CD8-positive, alpha-beta memory T cell (primary cell): Measurements from ENCODE around the gene TMEM143. TPM values are rescaled to one million over a fixed set of nuclear protein-coding genes. Genes with fewer than 3 reads are reported as not detected.
"Not testable (repeated sequence)": the region's sequence is repeated elsewhere in the genome, so short reads cannot be mapped to it uniquely, and the experiment has no call there.

ENCODE experiments used
- CTCF ChIA-PET: fragments of 350-600 bp; sonication (Branson Sonifier 250); formaldehyde crosslinking; loops from one replicate; lab custom pipeline; 2021; ENCODE audit warnings: antibody characterized with exemption; lab: Charles Lee
- POLR2A ChIA-PET: fragments of 350-600 bp; sonication (Branson Sonifier 250); formaldehyde crosslinking; loops from one replicate; lab custom pipeline; 2021; ENCODE audit warnings: antibody characterized with exemption; lab: Charles Lee
- DNase-seq, 5 donors: peaks; one replicate each; pipeline versions ENCODE4 v3.0.0 to v3.0.0-alpha.2; 2020 to 2022; ENCODE audit warnings: mixed read lengths in 1 of 5
- H3K27ac ChIP-seq: one replicate; pipeline ENCODE4 v1.7.0; 2013; ENCODE audit warnings: low read depth, mild to moderate bottlenecking, low read length, moderate library complexity
- H3K27me3 ChIP-seq: 2 replicates; pipeline ENCODE4 v1.7.0; 2013; ENCODE audit warnings: low read length, mild to moderate bottlenecking; ENCODE audit not compliant: insufficient read depth, poor library complexity, severe bottlenecking
- H3K36me3 ChIP-seq: 2 replicates; pipeline ENCODE4 v1.7.0; 2013; ENCODE audit warnings: mild to moderate bottlenecking, low read length, moderate library complexity; ENCODE audit not compliant: insufficient read depth
- H3K4me1 ChIP-seq: 2 replicates; pipeline ENCODE4 v1.7.0; 2013; ENCODE audit warnings: mild to moderate bottlenecking, low read length, moderate library complexity; ENCODE audit not compliant: insufficient read depth
- H3K4me3 ChIP-seq: 2 replicates; pipeline ENCODE4 v1.7.0; 2013; ENCODE audit warnings: mild to moderate bottlenecking, low read length
- H3K9me3 ChIP-seq: 2 replicates; pipeline ENCODE4 v1.7.0; 2013; ENCODE audit warnings: mild to moderate bottlenecking, low read length
- H3K27ac Mint-ChIP-seq, 8 donors: one replicate each; pipeline ENCODE4 v1.8.0; 2020 to 2021; ENCODE audit warnings: mixed read lengths in 8 of 8, mild to moderate bottlenecking in 6 of 8, inconsistent platforms in 3 of 8, moderate library complexity in 3 of 8
- H3K27me3 Mint-ChIP-seq, 2 donors: one replicate each; pipeline ENCODE4 v1.8.0; 2020 to 2021; ENCODE audit warnings: mixed read lengths in 2 of 2, mild to moderate bottlenecking in 1 of 2, moderate library complexity in 1 of 2
- H3K36me3 Mint-ChIP-seq, 3 donors: one replicate each; pipeline ENCODE4 v1.8.0; 2020 to 2021; ENCODE audit warnings: mixed read lengths in 3 of 3, inconsistent platforms in 1 of 3, mild to moderate bottlenecking in 1 of 3
- H3K4me1 Mint-ChIP-seq, 3 donors: one replicate each; pipeline ENCODE4 v1.8.0; 2020 to 2021; ENCODE audit warnings: mixed read lengths in 3 of 3, inconsistent platforms in 1 of 3, mild to moderate bottlenecking in 1 of 3
- H3K4me3 Mint-ChIP-seq, 7 donors: one replicate each; pipeline ENCODE4 v1.8.0; 2020 to 2021; ENCODE audit warnings: mixed read lengths in 7 of 7, mild to moderate bottlenecking in 6 of 7, moderate library complexity in 4 of 7, inconsistent platforms in 2 of 7
- H3K9me3 Mint-ChIP-seq, 5 donors: one replicate each; pipeline ENCODE4 v1.8.0; 2020 to 2022; ENCODE audit warnings: mixed read lengths in 5 of 5, mild to moderate bottlenecking in 3 of 5, moderate library complexity in 2 of 5, inconsistent platforms in 1 of 5
- polyA plus RNA-seq: library from polyadenylated mRNA; unstranded; fragments of 300-500 nt; fragmentation: Illumina TruSeq; gene quantifications from one replicate; pipeline ENCODE4 v1.2.3, GENCODE V29; 2021
- total RNA-seq, 2 experiments: library from RNA; stranded (reverse); gene quantifications; one replicate each; pipeline ENCODE4 v1.2.3, GENCODE V29; 2021

The TMEM143 gene
- total and polyA plus RNA-seq, 3 experiments from 2014 or later: 9.2 to 15.8 (median 11.4) TPM

- H3K36me3 Mint-ChIP-seq: no peaks in the 10 kb centered on the region
- no peaks in the 10 kb centered on the region for H3K9me3 Mint-ChIP-seq
- CTCF ChIA-PET: interaction anchor here (1.0 kb wide), 1 partner anchor 18 kb away, joined by 3 read pairs; the partner anchor contains the start of gene KDELR1
- no peaks in the 10 kb centered on the region for H3K4me1 Mint-ChIP-seq
- H3K4me1 ChIP-seq: no peaks in the 10 kb centered on the region
- H3K27me3 Mint-ChIP-seq: no peaks in the 10 kb centered on the region
- H3K4me3 Mint-ChIP-seq: no peak overlapping the region
- H3K9me3 ChIP-seq: no peaks in the 10 kb centered on the region
- H3K4me3 ChIP-seq: no peak overlapping the region
- POLR2A ChIA-PET: no interaction called here
- no peak overlapping the region for H3K27ac ChIP-seq
- DNase-seq: no peak
- no peak overlapping the region for H3K27ac Mint-ChIP-seq
- H3K36me3 ChIP-seq: no peaks in the 10 kb centered on the region
- no peaks in the 10 kb centered on the region for H3K27me3 ChIP-seq
Observed at GRCh38 chr19:48373567-48373966, 9.8 kb upstream of the TMEM143 start.

- no peaks in the 10 kb centered on the region for H3K36me3 Mint-ChIP-seq
- Histone ChIP-seq H3K27me3 (no peaks in the 10 kb centered on the region), H3K4me3 (no peak overlapping the region), H3K4me1 (no peaks in the 10 kb centered on the region), H3K9me3 (no peaks in the 10 kb centered on the region), H3K27ac (no peak overlapping the region), H3K36me3 (no peaks in the 10 kb centered on the region)
- no peaks in the 10 kb centered on the region for H3K4me1 Mint-ChIP-seq
- no peak overlapping the region for H3K4me3 Mint-ChIP-seq
- ChIA-PET CTCF (no interaction called here), POLR2A (no interaction called here)
- DNase-seq: no peak
- no peaks in the 10 kb centered on the region for H3K27me3 Mint-ChIP-seq
- H3K27ac Mint-ChIP-seq: no peak overlapping the region
- H3K9me3 Mint-ChIP-seq: no peaks in the 10 kb centered on the region
Observed at GRCh38 chr19:48372904-48373303, 9.2 kb upstream of the TMEM143 start.

- not testable (repeated sequence) for H3K4me1 Mint-ChIP-seq
Observed at GRCh38 chr19:48371771-48372170, 8.0 kb upstream of the TMEM143 start.

GRCh38 chr19:48371367-48371766 is 7.6 kb upstream of the TMEM143 start:
- H3K27me3 Mint-ChIP-seq: no peaks in the 10 kb centered on the region
- H3K4me3 Mint-ChIP-seq: no peak overlapping the region
- H3K36me3 Mint-ChIP-seq: no peaks in the 10 kb centered on the region
- no peaks in the 10 kb centered on the region for H3K4me1 ChIP-seq
- no peaks in the 10 kb centered on the region for H3K9me3 ChIP-seq
- DNase-seq: no peak
- H3K9me3 Mint-ChIP-seq: no peaks in the 10 kb centered on the region
- CTCF ChIA-PET: interaction anchor here (1.0 kb wide), 1 partner anchor 20 kb away, joined by 3 read pairs; the partner anchor contains the start of gene KDELR1
- H3K4me1 Mint-ChIP-seq: no peaks in the 10 kb centered on the region
- POLR2A ChIA-PET: no interaction called here
- H3K27ac ChIP-seq: no peak overlapping the region
- H3K27ac Mint-ChIP-seq: no peak overlapping the region
- H3K36me3 ChIP-seq: no peaks in the 10 kb centered on the region
- no peaks in the 10 kb centered on the region for H3K27me3 ChIP-seq
- H3K4me3 ChIP-seq: no peak overlapping the region

More at GRCh38 chr19:48371771-48372170, 8.0 kb upstream of the TMEM143 start:
- POLR2A ChIA-PET: interaction anchor here (0.7 kb wide), 1 partner anchor 11 kb away, joined by 4 read pairs; no protein-coding TSS in a partner anchor
- H3K36me3 ChIP-seq, H3K36me3 Mint-ChIP-seq, DNase-seq, H3K27ac Mint-ChIP-seq, H3K4me3 ChIP-seq, H3K27me3 ChIP-seq, H3K27ac ChIP-seq, H3K4me3 Mint-ChIP-seq, H3K27me3 Mint-ChIP-seq, H3K9me3 ChIP-seq, H3K9me3 Mint-ChIP-seq, H3K4me1 ChIP-seq: not testable (repeated sequence)
- CTCF ChIA-PET: interaction anchor here (1.0 kb wide), 1 partner anchor 20 kb away, joined by 3 read pairs; the partner anchor contains the start of gene KDELR1

- Histone ChIP-seq H3K27me3 (no peaks in the 10 kb centered on the region), H3K27ac (no peak overlapping the region), H3K9me3 (no peaks in the 10 kb centered on the region), H3K4me3 (no peak overlapping the region), H3K36me3 (no peaks in the 10 kb centered on the region), H3K4me1 (no peaks in the 10 kb centered on the region)
- H3K36me3 Mint-ChIP-seq: no peaks in the 10 kb centered on the region
- ChIA-PET POLR2A (no interaction called here), CTCF (interaction anchor here (1.0 kb wide), 1 partner anchor 21 kb away, joined by 3 read pairs; the partner anchor contains the start of gene KDELR1)
- H3K4me1 Mint-ChIP-seq: no peaks in the 10 kb centered on the region
- peak overlapping the region in 1 of 8 donors; percentile 74 for H3K27ac Mint-ChIP-seq
- no peak for DNase-seq
- H3K27me3 Mint-ChIP-seq: no peaks in the 10 kb centered on the region
- H3K4me3 Mint-ChIP-seq: no peak overlapping the region
- no peaks in the 10 kb centered on the region for H3K9me3 Mint-ChIP-seq
Observed at GRCh38 chr19:48370955-48371354, 7.2 kb upstream of the TMEM143 start.

- no peaks in the 10 kb centered on the region for H3K36me3 ChIP-seq
- H3K4me1 ChIP-seq: peaks cover 8% of the 10 kb centered on the region
- no peak overlapping the region for H3K4me3 ChIP-seq
- no peaks in the 10 kb centered on the region for H3K9me3 Mint-ChIP-seq
- ChIA-PET POLR2A (no interaction called here), CTCF (no interaction called here)
- peaks cover 3 to 7% (median 6%) of the 10 kb centered on the region in 3 donors for H3K4me1 Mint-ChIP-seq
- no peaks in the 10 kb centered on the region for H3K27me3 ChIP-seq
- H3K9me3 ChIP-seq: no peaks in the 10 kb centered on the region
- no peaks in the 10 kb centered on the region for H3K27me3 Mint-ChIP-seq
- DNase-seq: no peak
- no peak overlapping the region for H3K4me3 Mint-ChIP-seq
- H3K27ac ChIP-seq: no peak overlapping the region
- no peaks in the 10 kb centered on the region for H3K36me3 Mint-ChIP-seq
- no peak overlapping the region for H3K27ac Mint-ChIP-seq
Observed at GRCh38 chr19:48368936-48369335, 5.2 kb upstream of the TMEM143 start.

GRCh38 chr19:48367855-48368254 is 4.1 kb upstream of the TMEM143 start:
- Mint-ChIP-seq H3K27ac (peak overlapping the region in 1 of 8 donors; percentile 26), H3K9me3 (no peaks in the 10 kb centered on the region), H3K36me3 (peaks cover 0 to 6% (median 0%) of the 10 kb centered on the region in 3 donors), H3K4me3 (peak overlapping the region in 1 of 7 donors; percentile 20), H3K4me1 (peaks cover 6 to 15% (median 14%) of the 10 kb centered on the region in 3 donors), H3K27me3 (no peaks in the 10 kb centered on the region)
- ChIA-PET POLR2A (no interaction called here), CTCF (interaction anchor here (1.1 kb wide), 1 partner anchor 24 kb away, joined by 3 read pairs; the partner anchor contains the start of gene KDELR1)
- H3K9me3 ChIP-seq: no peaks in the 10 kb centered on the region
- DNase-seq: no peak
- no peaks in the 10 kb centered on the region for H3K27me3 ChIP-seq
- peaks cover 16% of the 10 kb centered on the region for H3K4me1 ChIP-seq
- no peak overlapping the region for H3K4me3 ChIP-seq
- no peaks in the 10 kb centered on the region for H3K36me3 ChIP-seq
- no peak overlapping the region for H3K27ac ChIP-seq

- Histone ChIP-seq H3K27me3 (no peaks in the 10 kb centered on the region), H3K27ac (no peak overlapping the region), H3K4me3 (no peak overlapping the region), H3K36me3 (no peaks in the 10 kb centered on the region), H3K4me1 (peaks cover 20% of the 10 kb centered on the region), H3K9me3 (no peaks in the 10 kb centered on the region)
- ChIA-PET CTCF (interaction anchor here (3.7 kb wide), 1 partner anchor 25 kb away, joined by 21 read pairs; the partner anchor contains the start of gene KDELR1), POLR2A (no interaction called here)
- DNase-seq: no peak
- Mint-ChIP-seq H3K4me3 (no peak overlapping the region), H3K9me3 (no peaks in the 10 kb centered on the region), H3K36me3 (peaks cover 0 to 8% (median 2%) of the 10 kb centered on the region in 3 donors), H3K4me1 (peaks cover 13 to 19% (median 16%) of the 10 kb centered on the region in 3 donors), H3K27ac (no peak overlapping the region), H3K27me3 (no peaks in the 10 kb centered on the region)
Observed at GRCh38 chr19:48365602-48366001, 1.9 kb upstream of the TMEM143 start.
